Measurements from ENCODE around the gene SLC9A3.
"Not testable (repeated sequence)": the region's sequence is repeated elsewhere in the genome, so short reads cannot be mapped to it uniquely, and the experiment has no call there.

The SLC9A3 gene

GRCh38 chr5:510521-510920, 13.7 kb downstream of the SLC9A3 start:
- no peak for DNase-seq (ENCODE audit: low spot score)
- ChIA-PET CTCF (no interaction called here), POLR2A (ENCODE audit: low non-redundant PET) (no interaction called here)
- no peak overlapping the region for H3K27ac ChIP-seq
- TF ChIP-seq CTCF (conservative IDR thresholded peaks at IDR 0.05; ENCODE audit: low read depth) = no peak

GRCh38 chr5:509611-510185, 14.6 kb downstream of the SLC9A3 start:
- no peak overlapping the region for H3K27ac ChIP-seq
- POLR2A ChIA-PET (ENCODE audit: low non-redundant PET) = no interaction called here
- TF ChIP-seq CTCF (conservative IDR thresholded peaks at IDR 0.05; ENCODE audit: low read depth) = no peak
- CTCF ChIA-PET = no interaction called here
- DNase-seq (ENCODE audit: low spot score) = no peak

GRCh38 chr5:507986-508575, 16.2 kb downstream of the SLC9A3 start:
- DNase-seq (ENCODE audit: low spot score); CTCF ChIA-PET; H3K27ac ChIP-seq; POLR2A ChIA-PET (ENCODE audit: low non-redundant PET): not testable (repeated sequence)

GRCh38 chr5:505951-506525, 18.2 kb downstream of the SLC9A3 start:
- no peak for DNase-seq (ENCODE audit: low spot score)
- no peak for TF ChIP-seq CTCF (conservative IDR thresholded peaks at IDR 0.05; ENCODE audit: low read depth)
- CTCF ChIA-PET = no interaction called here
- POLR2A ChIA-PET (ENCODE audit: low non-redundant PET) = no interaction called here
- no peak overlapping the region for H3K27ac ChIP-seq

- no peak for TF ChIP-seq CTCF (conservative IDR thresholded peaks at IDR 0.05; ENCODE audit: low read depth)
- CTCF ChIA-PET = interaction anchor here (0.6 kb wide), 1 partner anchor 18 kb away, joined by 5 read pairs; no protein-coding TSS in a partner anchor
- POLR2A ChIA-PET (ENCODE audit: low non-redundant PET) = interaction anchor here (0.5 kb wide), 1 partner anchor 33 kb away, joined by 4 read pairs; no protein-coding TSS in a partner anchor
- no peak overlapping the region for H3K27ac ChIP-seq
- DNase-seq (ENCODE audit: low spot score) = no peak
These were observed 19.7 kb downstream of the SLC9A3 start for GRCh38 chr5:504326-505154.

GRCh38 chr5:502325-503079, 21.7 kb downstream of the SLC9A3 start:
- no peak for TF ChIP-seq CTCF (conservative IDR thresholded peaks at IDR 0.05; ENCODE audit: low read depth)
- CTCF ChIA-PET = interaction anchor here (0.7 kb wide), 1 partner anchor 507 kb away, joined by 3 read pairs; no protein-coding TSS in a partner anchor
- no peak for DNase-seq (ENCODE audit: low spot score)
- POLR2A ChIA-PET (ENCODE audit: low non-redundant PET) = no interaction called here
- H3K27ac ChIP-seq = no peak overlapping the region

All from RWPE1 (cell line).